ENCODE measurements around the gene PTS. TPM values are rescaled to one million over a fixed set of nuclear protein-coding genes. Genes with fewer than 3 reads are reported as not detected.

PTS gene
- total RNA-seq, 1 experiment from 2014 or later, result 48.6 TPM

GRCh38 chr11:112179601-112180000 is 46.6 kb upstream of the PTS start:
- no peak overlapping the region for H3K23ac ChIP-seq (ENCODE audit: insufficient read length, low read depth, low read length)
- no peak overlapping the region for H3K27ac Mint-ChIP-seq
- H3K4ac ChIP-seq (ENCODE audit: low read depth, low read length), result no peak overlapping the region
- no peak for TF ChIP-seq CTCF (conservative IDR thresholded peaks at IDR 0.05)
- H4K8ac ChIP-seq (replicated peaks; ENCODE audit: insufficient read length, low read depth, low read length), result no peak overlapping the region
- H3K79me2 ChIP-seq (ENCODE audit: insufficient read depth, low read length), result no peaks in the 10 kb centered on the region
- no peaks in the 10 kb centered on the region for H3K9me3 ChIP-seq (ENCODE audit: control insufficient read depth, low read depth, low read length)
- H3K14ac ChIP-seq (ENCODE audit: insufficient read depth, low read length), result no peak overlapping the region
- H2AFZ ChIP-seq (ENCODE audit: low read length), result no peak overlapping the region
- H3K79me1 ChIP-seq (ENCODE audit: insufficient read depth, low read depth, low read length, poor library complexity, severe bottlenecking), result no peaks in the 10 kb centered on the region
- H2BK15ac ChIP-seq (ENCODE audit: low read depth, low read length), result no peak overlapping the region
- no peak overlapping the region for H3K18ac ChIP-seq (ENCODE audit: insufficient read length, low read depth, low read length)
- no peak overlapping the region for H3T11ph ChIP-seq (ENCODE audit: low read length)
- H3K4me3 Mint-ChIP-seq, result no peak overlapping the region
- H3K36me3 Mint-ChIP-seq (ENCODE audit: insufficient read depth in 1 of 3, low read depth in 3 of 3), result no peaks in the 10 kb centered on the region
- H4K91ac ChIP-seq (ENCODE audit: insufficient read length, low read depth, low read length), result no peak overlapping the region
- H2AK5ac ChIP-seq (ENCODE audit: insufficient read length, low read length), result no peak overlapping the region
- H3K4me1 Mint-ChIP-seq, result 0 out of 4 replicates have a peak, but pooled peaks cover 0 to 3% of the 10 kb centered on the region in 2 experiments
- peaks cover 13% of the 10 kb centered on the region for H3K27me3 Mint-ChIP-seq (ENCODE audit: low read depth)
- no peak overlapping the region for H2BK12ac ChIP-seq (ENCODE audit: insufficient read length, low read depth, low read length)
- no peaks in the 10 kb centered on the region for H4K20me1 ChIP-seq (ENCODE audit: control insufficient read depth, insufficient read depth, insufficient read length)
- H3K27me3 ChIP-seq (ENCODE audit: insufficient read depth, low read length), result no peaks in the 10 kb centered on the region
- H2BK20ac ChIP-seq (ENCODE audit: low read depth, low read length, poor library complexity, severe bottlenecking), result no peak overlapping the region
- H3K4me1 ChIP-seq (ENCODE audit: insufficient read depth, low read length), result no peaks in the 10 kb centered on the region; the same call in 1 of the 2 replicates
- no peak overlapping the region for H2BK5ac ChIP-seq (ENCODE audit: insufficient read length, low read length)
- no peak overlapping the region for H4K5ac ChIP-seq (ENCODE audit: insufficient read length, low read depth, low read length)
- no peak for DNase-seq
- no peak overlapping the region for H2BK120ac ChIP-seq (ENCODE audit: low read depth, low read length, poor library complexity, severe bottlenecking)
- H3K27ac ChIP-seq (ENCODE audit: insufficient read length, low read depth, low read length), result no peak overlapping the region
- peaks cover 4 to 7% of the 10 kb centered on the region in 2 experiments; a peak in 4 of 5 replicates for H3K9me3 Mint-ChIP-seq
- no peak overlapping the region for H3K56ac ChIP-seq (ENCODE audit: insufficient read length, low read depth, low read length)
- H3K23me2 ChIP-seq (ENCODE audit: insufficient read length, low read depth, low read length, poor library complexity, severe bottlenecking), result no peaks in the 10 kb centered on the region
- no peak overlapping the region for H3K4me2 ChIP-seq (ENCODE audit: insufficient read depth, insufficient read length, low read length)
- no peak overlapping the region for H3K9ac ChIP-seq (ENCODE audit: extremely low read depth, insufficient read length, low read length)

Data from H9 (cell line).